ENCODE data around the gene HES7. TPM values are rescaled to one million over a fixed set of nuclear protein-coding genes. Genes with fewer than 3 reads are reported as not detected.

The HES7 gene
- total RNA-seq (ENCODE audit: low replicate concordance): not detected in 2 replicates

GRCh38 chr17:8123695-8124349 is at the start of gene HES7:
Gene HES7, minus strand, starts transcription at chr17:8124106. Its CDS starts 22 bp downstream, at chr17:8124084.

DNA sequence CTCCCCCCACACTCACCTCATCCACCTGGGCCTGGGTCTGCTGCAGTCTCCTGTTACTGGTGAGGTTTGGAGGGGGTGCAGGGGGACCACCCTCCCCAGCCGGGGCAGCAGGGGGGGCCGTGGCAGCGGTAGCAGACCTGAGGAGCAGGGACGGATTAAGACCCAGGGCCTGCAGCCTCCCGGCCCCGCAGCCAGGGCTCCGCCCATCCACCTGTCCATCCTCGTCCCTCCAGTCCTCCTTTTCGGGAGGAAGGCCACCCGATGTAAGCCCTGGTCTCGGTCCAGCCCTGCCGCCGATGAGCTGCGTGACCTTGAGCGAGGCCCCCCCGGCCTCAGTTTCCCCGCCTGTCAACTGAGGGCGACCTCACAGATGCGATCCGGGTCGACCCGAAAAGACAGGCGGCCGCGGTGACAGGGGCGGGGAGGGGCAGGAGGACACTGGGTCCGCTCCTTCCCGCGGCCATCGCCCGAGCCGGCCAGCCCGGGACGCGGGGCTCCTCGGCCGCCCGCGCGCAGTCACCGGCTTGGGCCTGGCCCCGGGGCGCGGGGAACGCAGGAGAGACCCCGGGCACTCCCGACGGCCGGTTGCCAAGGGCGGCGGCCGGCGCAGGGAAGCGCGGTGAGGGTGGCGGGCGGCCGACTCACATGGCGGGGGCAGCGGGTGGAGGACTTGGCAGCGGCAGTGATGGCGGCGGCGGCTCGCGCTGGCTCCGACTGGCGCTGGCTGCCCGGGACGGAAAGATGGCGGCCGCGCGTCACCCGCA is 38.5 kb upstream of the HES7 start, which contains the start of gene VAMP2:
Gene VAMP2, minus strand, starts transcription at position 716 of the 764 bp plus-strand sequence. Its CDS starts 69 bp downstream, at position 647.

DNA sequence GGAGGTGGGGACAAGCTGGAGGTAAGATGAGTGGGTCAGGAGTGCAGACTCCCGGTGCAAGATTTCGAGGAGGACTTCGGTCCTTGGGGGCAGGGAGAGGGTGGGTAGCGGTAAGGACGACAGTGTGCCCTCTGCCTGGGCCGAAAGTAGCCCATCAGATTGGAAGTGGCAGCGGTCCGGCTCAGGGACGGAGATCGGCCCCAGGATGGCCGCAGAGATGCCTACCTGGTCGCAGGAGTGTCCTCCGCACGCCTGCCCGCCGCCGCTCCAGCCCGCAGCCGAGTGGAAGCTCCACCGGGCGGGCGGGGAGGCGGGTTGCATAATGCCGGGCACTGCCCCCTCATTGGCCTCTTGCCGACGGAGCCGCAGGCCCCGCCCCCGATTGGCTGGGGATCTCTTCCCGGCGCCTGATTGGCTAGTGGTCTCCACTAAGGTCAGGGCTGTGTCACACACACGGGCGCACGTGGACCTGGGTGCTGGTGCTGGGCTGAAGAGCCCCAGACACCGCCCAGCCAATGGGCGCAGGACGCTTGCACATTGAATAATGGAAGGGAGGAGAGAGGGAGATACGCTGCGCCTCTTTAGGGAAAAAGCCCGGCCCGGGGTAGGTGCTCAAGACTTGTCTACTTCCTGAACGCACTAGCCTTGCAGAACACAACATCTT is 28.3 kb upstream of the HES7 start, which contains the start of gene PER1:
Gene PER1, minus strand, starts transcription at position 293 of the 664 bp plus-strand sequence. CDS start 1,698 bp downstream, outside the sequence.

DNA sequence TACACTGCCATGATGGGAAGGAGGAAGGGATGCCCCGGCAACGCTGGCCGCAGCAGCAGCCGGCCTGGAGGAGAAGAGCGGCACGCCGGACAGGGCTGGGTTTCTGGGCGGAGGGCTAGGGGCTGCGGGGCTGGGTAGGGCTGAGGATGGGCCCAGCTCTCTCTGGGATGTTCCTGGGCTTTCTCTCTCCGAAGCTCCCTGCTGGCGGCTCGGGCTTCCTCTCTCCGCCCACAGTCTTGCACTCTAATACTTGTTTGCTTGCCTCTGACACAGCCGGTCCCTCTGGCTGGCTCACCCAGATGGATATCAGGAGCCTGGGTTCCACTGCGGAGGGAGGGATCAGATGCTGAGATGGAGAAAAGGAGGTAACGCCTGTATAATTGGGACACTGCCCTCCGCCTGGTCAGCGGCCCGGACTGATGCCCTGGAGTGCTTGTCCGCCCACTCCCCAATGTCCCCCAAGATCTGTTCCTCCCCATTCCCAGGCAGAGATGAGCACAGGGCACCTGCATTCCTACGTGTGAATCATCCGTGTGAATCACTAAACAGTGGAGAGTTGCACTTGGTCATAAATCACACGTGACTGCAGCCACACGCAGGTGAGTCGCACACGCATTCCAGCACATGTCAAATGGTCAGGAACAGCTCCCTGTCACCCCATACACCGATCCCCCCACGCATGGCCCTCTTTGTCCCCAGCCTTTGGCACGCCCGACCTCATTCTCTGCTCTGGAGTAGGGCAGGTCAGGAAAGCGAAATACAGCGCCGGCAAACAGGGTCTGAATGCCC is 5.7 kb downstream of the HES7 start, which contains the start of gene ALOXE3:
Gene ALOXE3, minus strand, starts transcription at position 535 of the 789 bp plus-strand sequence. Its CDS starts 524 bp downstream, at position 11.

DNA sequence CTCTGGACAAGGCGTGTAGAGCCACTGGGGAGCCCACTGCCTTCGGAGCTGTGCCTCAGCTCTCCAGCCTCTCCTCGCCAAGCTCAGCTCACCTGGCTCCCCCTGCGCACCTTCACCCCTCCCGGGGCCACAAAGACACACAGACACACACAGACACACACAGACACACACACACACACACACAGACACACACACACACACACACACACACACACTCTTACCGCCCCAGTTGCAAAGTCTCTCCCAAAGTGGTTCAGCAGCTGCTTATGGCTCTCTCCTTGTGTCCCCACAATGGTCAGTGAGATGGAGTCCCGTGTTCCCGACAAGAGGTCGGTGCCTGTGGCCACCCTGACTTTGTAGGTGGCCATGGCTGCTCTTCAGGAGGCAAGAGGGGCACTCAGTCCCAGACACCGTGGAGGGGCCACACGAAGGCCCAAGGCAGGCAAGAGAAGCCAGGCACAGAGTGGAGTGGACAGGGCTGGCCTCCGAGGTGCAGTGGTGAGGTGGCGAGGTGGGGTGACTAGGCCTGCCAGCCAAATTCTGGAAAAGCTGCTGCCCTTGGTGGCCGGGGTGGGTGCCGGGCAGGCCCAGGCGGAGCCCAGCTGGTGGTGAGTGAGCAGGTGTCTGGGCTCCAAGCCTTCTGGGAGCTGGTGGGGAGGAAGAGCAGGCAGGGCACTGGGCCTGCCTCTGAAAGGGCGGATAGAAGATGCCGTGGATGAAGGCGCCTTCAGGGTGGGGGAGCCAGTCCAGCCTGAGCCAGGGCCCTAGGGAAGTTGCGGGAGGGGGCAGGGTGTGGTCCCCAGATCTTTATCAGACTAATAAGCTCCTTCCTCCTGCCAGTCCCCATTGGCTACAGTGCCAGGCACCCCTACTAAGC is 36.6 kb downstream of the HES7 start, which contains the start of gene ALOX12B:
Gene ALOX12B, minus strand, starts transcription at position 642 of the 877 bp plus-strand sequence. Its CDS starts 274 bp downstream, at position 368.

Other genes starting within 250 kb of the HES7 start
- 179 and 468 TPM in 2 replicates for gene CHD3, start 235.3 kb downstream of the HES7 start, total RNA-seq (ENCODE audit: low replicate concordance)
- gene RNF227, start 207.8 kb downstream of the HES7 start, total RNA-seq (ENCODE audit: low replicate concordance): 0.98 and 1.1 TPM in 2 replicates
- 0.15 TPM in 1 of 2 replicates, not detected in the other for gene KCNAB3, start 194.2 kb downstream of the HES7 start, total RNA-seq (ENCODE audit: low replicate concordance)
- gene TRAPPC1, start 192.2 kb downstream of the HES7 start, total RNA-seq (ENCODE audit: low replicate concordance): 57.1 and 61.6 TPM in 2 replicates
- gene CNTROB, start 191.9 kb downstream of the HES7 start, total RNA-seq (ENCODE audit: low replicate concordance): 16.1 and 18.1 TPM in 2 replicates
- not detected in 2 replicates for gene GUCY2D, start 121.5 kb downstream of the HES7 start, total RNA-seq (ENCODE audit: low replicate concordance)
- gene ALOX15B, start 85.0 kb downstream of the HES7 start, total RNA-seq (ENCODE audit: low replicate concordance): 0.12 TPM in 1 of 2 replicates, not detected in the other
- gene ALOX12B, start 36.4 kb downstream of the HES7 start, total RNA-seq (ENCODE audit: low replicate concordance): not detected in 2 replicates
- gene ALOXE3, start 5.6 kb downstream of the HES7 start, total RNA-seq (ENCODE audit: low replicate concordance): not detected in 2 replicates
- 2.5 and 4.8 TPM in 2 replicates for gene PER1, start 28.3 kb upstream of the HES7 start, total RNA-seq (ENCODE audit: low replicate concordance)
- 1.9 and 4.6 TPM in 2 replicates for gene VAMP2, start 38.8 kb upstream of the HES7 start, total RNA-seq (ENCODE audit: low replicate concordance)
- 19.0 and 38.0 TPM in 2 replicates for gene TMEM107, start 52.3 kb upstream of the HES7 start, total RNA-seq (ENCODE audit: low replicate concordance)
- gene BORCS6, start 66.1 kb upstream of the HES7 start, total RNA-seq (ENCODE audit: low replicate concordance): 4.2 and 6.9 TPM in 2 replicates
- gene AURKB, start 86.5 kb upstream of the HES7 start, total RNA-seq (ENCODE audit: low replicate concordance): 2.2 and 8.6 TPM in 2 replicates
- 2.0 and 2.3 TPM in 2 replicates for gene CTC1, start 124.0 kb upstream of the HES7 start, total RNA-seq (ENCODE audit: low replicate concordance)
- 6.9 and 14.6 TPM in 2 replicates for gene PFAS, start 125.2 kb upstream of the HES7 start, total RNA-seq (ENCODE audit: low replicate concordance)
- gene RANGRF, start 164.6 kb upstream of the HES7 start, total RNA-seq (ENCODE audit: low replicate concordance): 4.1 and 11.0 TPM in 2 replicates
- gene SLC25A35, start 171.3 kb upstream of the HES7 start, total RNA-seq (ENCODE audit: low replicate concordance): under 0.01 and 0.75 TPM in 2 replicates
- gene ARHGEF15, start 186.1 kb upstream of the HES7 start, total RNA-seq (ENCODE audit: low replicate concordance): under 0.01 and 0.70 TPM in 2 replicates
- not detected in 2 replicates for gene ODF4, start 215.7 kb upstream of the HES7 start, total RNA-seq (ENCODE audit: low replicate concordance)

All from smooth muscle cell of the coronary artery (primary cell).